Peyer's patch (tissue), 4 donors: Measurements from ENCODE around the gene PNPLA1. TPM values are rescaled to one million over a fixed set of nuclear protein-coding genes. Genes with fewer than 3 reads are reported as not detected.

Experiments used
- DNase-seq, 3 donors: peaks; one replicate each; pipeline ENCODE4 v3.0.0-alpha.2; 2017 to 2019
- H3K27ac ChIP-seq, 4 donors: fragments of 200-600 bp; sonication (generic); one replicate each; pipeline ENCODE4 v1.5.1; 2016 to 2019
- H3K27me3 ChIP-seq, 2 donors: fragments of 200-600 bp; sonication (generic); one replicate each; pipeline ENCODE4 v1.5.1; 2019
- H3K36me3 ChIP-seq, 3 donors: fragments of 200-600 bp; sonication (generic); one replicate each; pipeline ENCODE4 v1.5.1; 2016 to 2019
- H3K4me1 ChIP-seq, 4 donors: fragments of 200-600 bp; sonication (generic); one replicate each; pipeline ENCODE4 v1.5.1; 2016 to 2019
- H3K4me3 ChIP-seq, 4 donors: fragments of 200-600 bp; sonication (generic); 1 replicate in 3 of 4; 2 replicates in 1 of 4; pipeline ENCODE4 v1.5.1; 2016 to 2019; ENCODE audit warnings: mild to moderate bottlenecking in 1 of 4
- H3K9me3 ChIP-seq, 4 donors: fragments of 200-600 bp; sonication (generic); one replicate each; pipeline ENCODE4 v1.5.1; 2016 to 2019; ENCODE audit warnings: mild to moderate bottlenecking in 1 of 4
- CTCF ChIP-seq, 6 experiments: fragments of 450-650 bp in 4 of 6; fragments of 200-600 bp in 2 of 6; sonication (generic) in 1 of 6; IDR thresholded peaks; one replicate each; pipeline ENCODE4 v1.5.1; 2017 to 2019; ENCODE audit warnings: antibody characterized with exemption in 6 of 6, mild to moderate bottlenecking in 3 of 6, moderate library complexity in 1 of 6
- POLR2A ChIP-seq, 2 donors: fragments of 450-650 bp; IDR thresholded peaks; one replicate each; pipeline ENCODE4 v1.5.1; 2017; ENCODE audit warnings: antibody characterized with exemption in 2 of 2, mild to moderate bottlenecking in 2 of 2, moderate library complexity in 2 of 2
- total RNA-seq, 4 donors: library from RNA; depleted of rRNA; stranded (reverse); fragments of >200 nt; gene quantifications; one replicate each; pipeline ENCODE4 v1.1.0, GENCODE V29; 2016

PNPLA1 gene
- total RNA-seq, 4 donors from 2014 or later, result 1.3 to 4.0 (median 3.0) TPM; not detected in 1

- TF ChIP-seq CTCF (IDR thresholded peaks at IDR 0.05) (no peak), POLR2A (IDR thresholded peaks at IDR 0.05) (no peak)
- Histone ChIP-seq H3K4me1 (peaks cover 0 to 27% (median 0%) of the 10 kb centered on the region in 4 donors), H3K27me3 (no peaks in the 10 kb centered on the region), H3K4me3 (no peak overlapping the region), H3K9me3 (no peaks in the 10 kb centered on the region), H3K27ac (no peak overlapping the region), H3K36me3 (no peaks in the 10 kb centered on the region)
- DNase-seq, result no peak
Measured at GRCh38 chr6:36355819-36356218, 86.0 kb downstream of the PNPLA1 start.

- no peaks in the 10 kb centered on the region for H3K27me3 ChIP-seq
- H3K36me3 ChIP-seq, result no peaks in the 10 kb centered on the region
- no peak overlapping the region for H3K27ac ChIP-seq
- DNase-seq, result peak in 1 of 3 donors; percentile 74
- H3K4me3 ChIP-seq, result no peak overlapping the region
- TF ChIP-seq CTCF (IDR thresholded peaks at IDR 0.05), result no peak
- TF ChIP-seq POLR2A (IDR thresholded peaks at IDR 0.05), result no peak
- H3K9me3 ChIP-seq, result no peaks in the 10 kb centered on the region
- H3K4me1 ChIP-seq, result peaks cover 0 to 21% (median 0%) of the 10 kb centered on the region in 4 donors
Measured at GRCh38 chr6:36357872-36358225, 88.0 kb downstream of the PNPLA1 start.

Other genes starting within 250 kb of the PNPLA1 start
- gene SLC26A8, start 245.4 kb upstream of the PNPLA1 start, total RNA-seq, result 1 to 10 TPM in 1 of 4 donors, not detected in 3; 1.7 TPM
- 100 to 1,000 TPM in 2 of 4 donors, 10 to 100 TPM in 2; 64.4 to 109 (median 97.4) TPM for gene MAPK14, start 242.3 kb upstream of the PNPLA1 start, total RNA-seq
- 100 to 1,000 TPM in 3 of 4 donors, 10 to 100 TPM in 1; 66.0 to 149 (median 131) TPM for gene MAPK13, start 139.5 kb upstream of the PNPLA1 start, total RNA-seq
- gene BRPF3, start 73.3 kb upstream of the PNPLA1 start, total RNA-seq, result 10 to 100 TPM; 49.6 to 71.0 (median 65.0) TPM
- gene BNIP5, start 66.8 kb downstream of the PNPLA1 start, total RNA-seq, result 10 to 100 TPM in 3 of 4 donors, 1 to 10 TPM in 1; 9.1 to 35.4 (median 25.3) TPM
- gene ETV7, start 117.6 kb downstream of the PNPLA1 start, total RNA-seq, result 10 to 100 TPM in 2 of 4 donors, 1 to 10 TPM in 2; 3.3 to 12.1 (median 9.9) TPM
- not detected for gene PXT1, start 172.8 kb downstream of the PNPLA1 start, total RNA-seq
- 10 to 100 TPM; 31.5 to 40.4 (median 37.8) TPM for gene KCTD20, start 172.9 kb downstream of the PNPLA1 start, total RNA-seq